ENCODE results near the gene SPATA17. TPM values are rescaled to one million over a fixed set of nuclear protein-coding genes. Genes with fewer than 3 reads are reported as not detected.

The SPATA17 gene
- polyA plus RNA-seq, 1 of the 3 experiments (the other 2 are of a cell fraction), result 1.2 TPM

DNA sequence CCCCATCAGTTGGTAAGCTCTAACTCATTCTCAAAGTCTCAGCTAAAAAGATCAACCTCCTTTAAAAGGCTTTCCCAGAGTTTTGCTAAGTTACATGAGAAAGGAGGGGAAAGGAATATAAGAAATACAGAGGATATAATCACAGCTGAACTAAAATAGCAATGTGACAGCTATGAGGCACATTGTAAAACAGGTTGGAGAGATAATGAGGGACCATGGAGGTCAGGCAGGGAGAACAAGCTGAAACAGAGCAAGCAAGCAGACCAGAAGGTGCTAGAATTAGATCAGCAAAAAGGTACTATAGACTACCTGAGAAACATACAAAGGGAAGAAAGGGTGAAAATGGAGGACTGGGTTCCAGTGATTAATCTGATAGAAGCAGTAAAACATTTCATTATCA is 28.8 kb upstream of the SPATA17 start:
- Histone ChIP-seq H3K9me2 (no peaks in the 10 kb centered on the region), H3K36me3 (replicated peaks in 1 of 2; ENCODE audit: control insufficient read depth in 1 of 2, insufficient read depth in 2 of 2, low read length in 1 of 2) (peaks cover 21 to 44% of the 10 kb centered on the region in 2 experiments), H3K9me3 (no peaks in the 10 kb centered on the region), H3K27me3 (ENCODE audit: insufficient read depth) (no peaks in the 10 kb centered on the region), H3K9ac (no peak overlapping the region), H3K4me3 (ENCODE audit: low read depth in 2 of 2, low read length in 1 of 2) (no peak overlapping the region), H4K20me1 (ENCODE audit: insufficient read depth) (no peaks in the 10 kb centered on the region), H2AFZ (ENCODE audit: low read depth) (no peak overlapping the region), H3K4me2 (no peak overlapping the region), H3K4me1 (ENCODE audit: control insufficient read depth in 1 of 2, insufficient read depth in 2 of 2, low read depth in 1 of 2, low read length in 1 of 2) (no peaks in the 10 kb centered on the region; a peak in 2 of 4 replicates), H3K27ac (ENCODE audit: low read depth in 2 of 2, low read length in 1 of 2) (no peak overlapping the region), H3K79me2 (ENCODE audit: insufficient read depth) (no peaks in the 10 kb centered on the region; the same call in 1 of the 2 replicates), H3F3A (replicated peaks; ENCODE audit: insufficient read depth) (no peaks in the 10 kb centered on the region)
- TF ChIP-seq, protein P1, sequence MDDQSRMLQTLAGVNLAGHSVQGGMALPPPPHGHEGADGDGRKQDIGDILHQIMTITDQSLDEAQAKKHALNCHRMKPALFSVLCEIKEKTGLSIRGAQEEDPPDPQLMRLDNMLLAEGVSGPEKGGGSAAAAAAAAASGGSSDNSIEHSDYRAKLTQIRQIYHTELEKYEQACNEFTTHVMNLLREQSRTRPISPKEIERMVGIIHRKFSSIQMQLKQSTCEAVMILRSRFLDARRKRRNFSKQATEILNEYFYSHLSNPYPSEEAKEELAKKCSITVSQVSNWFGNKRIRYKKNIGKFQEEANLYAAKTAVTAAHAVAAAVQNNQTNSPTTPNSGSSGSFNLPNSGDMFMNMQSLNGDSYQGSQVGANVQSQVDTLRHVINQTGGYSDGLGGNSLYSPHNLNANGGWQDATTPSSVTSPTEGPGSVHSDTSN (IDR thresholded peaks at IDR 0.05), result no peak
- TF ChIP-seq, protein P2, sequence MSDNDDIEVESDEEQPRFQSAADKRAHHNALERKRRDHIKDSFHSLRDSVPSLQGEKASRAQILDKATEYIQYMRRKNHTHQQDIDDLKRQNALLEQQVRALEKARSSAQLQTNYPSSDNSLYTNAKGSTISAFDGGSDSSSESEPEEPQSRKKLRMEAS (IDR thresholded peaks at IDR 0.05; ENCODE audit: low read depth), result no peak
- TF ChIP-seq GABPA (IDR thresholded peaks at IDR 0.05; ENCODE audit: low read depth) (no peak), EP300 (IDR thresholded peaks at IDR 0.05; ENCODE audit: borderline replicate concordance in 1 of 2, low read depth in 1 of 2, low read length in 1 of 2) (no peak), SIN3A (IDR thresholded peaks at IDR 0.05; ENCODE audit: borderline replicate concordance, low read depth, low read length) (no peak), FOXJ3 (CRISPR knock-in tag; IDR thresholded peaks at IDR 0.05) (no peak), TCF12 (IDR thresholded peaks at IDR 0.05) (no peak), MEF2A (IDR thresholded peaks at IDR 0.05; ENCODE audit: borderline replicate concordance, low read depth) (no peak), FOSL2 (IDR thresholded peaks at IDR 0.05; ENCODE audit: borderline replicate concordance, low read depth) (no peak), JUND (IDR thresholded peaks at IDR 0.05) (no peak), NFIC (IDR thresholded peaks at IDR 0.05; ENCODE audit: borderline replicate concordance) (no peak)
- TF ChIP-seq, protein P3, sequence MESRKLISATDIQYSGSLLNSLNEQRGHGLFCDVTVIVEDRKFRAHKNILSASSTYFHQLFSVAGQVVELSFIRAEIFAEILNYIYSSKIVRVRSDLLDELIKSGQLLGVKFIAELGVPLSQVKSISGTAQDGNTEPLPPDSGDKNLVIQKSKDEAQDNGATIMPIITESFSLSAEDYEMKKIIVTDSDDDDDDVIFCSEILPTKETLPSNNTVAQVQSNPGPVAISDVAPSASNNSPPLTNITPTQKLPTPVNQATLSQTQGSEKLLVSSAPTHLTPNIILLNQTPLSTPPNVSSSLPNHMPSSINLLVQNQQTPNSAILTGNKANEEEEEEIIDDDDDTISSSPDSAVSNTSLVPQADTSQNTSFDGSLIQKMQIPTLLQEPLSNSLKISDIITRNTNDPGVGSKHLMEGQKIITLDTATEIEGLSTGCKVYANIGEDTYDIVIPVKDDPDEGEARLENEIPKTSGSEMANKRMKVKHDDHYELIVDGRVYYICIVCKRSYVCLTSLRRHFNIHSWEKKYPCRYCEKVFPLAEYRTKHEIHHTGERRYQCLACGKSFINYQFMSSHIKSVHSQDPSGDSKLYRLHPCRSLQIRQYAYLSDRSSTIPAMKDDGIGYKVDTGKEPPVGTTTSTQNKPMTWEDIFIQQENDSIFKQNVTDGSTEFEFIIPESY (IDR thresholded peaks at IDR 0.05; ENCODE audit: borderline replicate concordance, low read depth), result no peak
- POLR2A ChIA-PET, result no interaction called here
- CTCF ChIA-PET, result no interaction called here
- no peak for DNase-seq

DNA sequence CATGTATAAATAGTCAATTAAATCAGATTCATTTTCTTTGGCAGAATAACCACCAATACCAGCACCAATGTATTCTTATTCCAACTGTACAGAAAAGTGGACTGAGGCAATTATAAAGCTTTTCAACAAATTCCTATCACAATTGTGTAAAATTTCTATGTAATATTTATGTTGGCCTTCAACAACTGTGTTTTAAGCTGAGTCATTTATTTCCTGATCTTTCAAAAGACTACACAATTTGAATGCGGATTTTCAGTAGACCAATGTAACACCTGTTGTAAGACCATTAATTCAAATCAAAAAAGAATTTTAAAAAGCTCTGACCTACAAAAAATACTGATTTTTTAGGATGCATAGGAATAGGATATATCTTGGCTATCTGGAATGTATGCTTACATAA is 25.8 kb upstream of the SPATA17 start:
- H2AFZ ChIP-seq (ENCODE audit: low read depth), result no peak overlapping the region
- WGBS (ENCODE audit: low lambda C conversion rate), result 93% methylated on average over 1 of the region's 1 CpG
- peaks cover 39 to 58% of the 10 kb centered on the region in 2 experiments for H3K36me3 ChIP-seq (replicated peaks in 1 of 2; ENCODE audit: control insufficient read depth in 1 of 2, insufficient read depth in 2 of 2, low read length in 1 of 2)
- no peaks in the 10 kb centered on the region for H3K27me3 ChIP-seq (ENCODE audit: insufficient read depth)
- no peaks in the 10 kb centered on the region; a peak in 2 of 4 replicates for H3K4me1 ChIP-seq (ENCODE audit: control insufficient read depth in 1 of 2, insufficient read depth in 2 of 2, low read depth in 1 of 2, low read length in 1 of 2)
- no peaks in the 10 kb centered on the region for H3K9me2 ChIP-seq
- CTCF ChIA-PET, result interaction anchor here (1.0 kb wide), 1 partner anchor 171 kb away, joined by 3 read pairs; no protein-coding TSS in a partner anchor
- H3K9me3 ChIP-seq, result no peaks in the 10 kb centered on the region
- no peak overlapping the region for H3K4me3 ChIP-seq (ENCODE audit: low read depth in 2 of 2, low read length in 1 of 2)
- no peak for TF ChIP-seq FOSL2 (IDR thresholded peaks at IDR 0.05; ENCODE audit: borderline replicate concordance, low read depth)
- TF ChIP-seq MXI1 (IDR thresholded peaks at IDR 0.05; ENCODE audit: low read depth, low read length), result no peak
- TF ChIP-seq FOXJ3 (CRISPR knock-in tag; IDR thresholded peaks at IDR 0.05), result no peak
- TF ChIP-seq, protein P3 (IDR thresholded peaks at IDR 0.05; ENCODE audit: borderline replicate concordance, low read depth), result no peak
- no peak for TF ChIP-seq GABPA (IDR thresholded peaks at IDR 0.05; ENCODE audit: low read depth)
- no peak for TF ChIP-seq RAD21 (IDR thresholded peaks at IDR 0.05; ENCODE audit: low read length)
- TF ChIP-seq GATA2 (CRISPR knock-in tag; IDR thresholded peaks at IDR 0.05), result no peak
- TF ChIP-seq, protein P1 (IDR thresholded peaks at IDR 0.05), result no peak
- no peak for TF ChIP-seq EZH2phosphoT487 (IDR thresholded peaks at IDR 0.05; ENCODE audit: borderline replicate concordance, low read depth)
- no peak for TF ChIP-seq RFX5 (IDR thresholded peaks at IDR 0.05; ENCODE audit: low read length)
- TF ChIP-seq JUND (IDR thresholded peaks at IDR 0.05), result no peak
- TF ChIP-seq RCOR1 (IDR thresholded peaks at IDR 0.05; ENCODE audit: low read length), result no peak
- TF ChIP-seq, protein P4, sequence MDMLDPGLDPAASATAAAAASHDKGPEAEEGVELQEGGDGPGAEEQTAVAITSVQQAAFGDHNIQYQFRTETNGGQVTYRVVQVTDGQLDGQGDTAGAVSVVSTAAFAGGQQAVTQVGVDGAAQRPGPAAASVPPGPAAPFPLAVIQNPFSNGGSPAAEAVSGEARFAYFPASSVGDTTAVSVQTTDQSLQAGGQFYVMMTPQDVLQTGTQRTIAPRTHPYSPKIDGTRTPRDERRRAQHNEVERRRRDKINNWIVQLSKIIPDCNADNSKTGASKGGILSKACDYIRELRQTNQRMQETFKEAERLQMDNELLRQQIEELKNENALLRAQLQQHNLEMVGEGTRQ (IDR thresholded peaks at IDR 0.05; ENCODE audit: borderline replicate concordance, low read depth, low read length), result no peak
- no peak for TF ChIP-seq YY1 (IDR thresholded peaks at IDR 0.05; ENCODE audit: low read depth)
- no peak for TF ChIP-seq NRF1 (IDR thresholded peaks at IDR 0.05; ENCODE audit: low read depth, low read length)
- H3K9ac ChIP-seq, result no peak overlapping the region
- no peak overlapping the region for H3K4me2 ChIP-seq
- H3F3A ChIP-seq (replicated peaks; ENCODE audit: insufficient read depth), result no peaks in the 10 kb centered on the region
- no peak overlapping the region for H3K27ac ChIP-seq (ENCODE audit: low read depth in 2 of 2, low read length in 1 of 2)
- no peaks in the 10 kb centered on the region for H4K20me1 ChIP-seq (ENCODE audit: insufficient read depth)
- DNase-seq, result no peak
- no peaks in the 10 kb centered on the region for H3K79me2 ChIP-seq (ENCODE audit: insufficient read depth)
- POLR2A ChIA-PET, result interaction anchor here (0.9 kb wide), 1 partner anchor 25 kb away, joined by 3 read pairs; the partner anchor contains the start of gene GPATCH2
